ENCODE results near the gene NTF3. TPM values are rescaled to one million over a fixed set of nuclear protein-coding genes. Genes with fewer than 3 reads are reported as not detected.
A peak's percentile ranks its signal among the peaks of the same experiment; 100 is the strongest.

Gene NTF3
- total and polyA plus RNA-seq, 12 donors = 0.20 to 2.2 (median 0.79) TPM; not detected in 1

DNA sequence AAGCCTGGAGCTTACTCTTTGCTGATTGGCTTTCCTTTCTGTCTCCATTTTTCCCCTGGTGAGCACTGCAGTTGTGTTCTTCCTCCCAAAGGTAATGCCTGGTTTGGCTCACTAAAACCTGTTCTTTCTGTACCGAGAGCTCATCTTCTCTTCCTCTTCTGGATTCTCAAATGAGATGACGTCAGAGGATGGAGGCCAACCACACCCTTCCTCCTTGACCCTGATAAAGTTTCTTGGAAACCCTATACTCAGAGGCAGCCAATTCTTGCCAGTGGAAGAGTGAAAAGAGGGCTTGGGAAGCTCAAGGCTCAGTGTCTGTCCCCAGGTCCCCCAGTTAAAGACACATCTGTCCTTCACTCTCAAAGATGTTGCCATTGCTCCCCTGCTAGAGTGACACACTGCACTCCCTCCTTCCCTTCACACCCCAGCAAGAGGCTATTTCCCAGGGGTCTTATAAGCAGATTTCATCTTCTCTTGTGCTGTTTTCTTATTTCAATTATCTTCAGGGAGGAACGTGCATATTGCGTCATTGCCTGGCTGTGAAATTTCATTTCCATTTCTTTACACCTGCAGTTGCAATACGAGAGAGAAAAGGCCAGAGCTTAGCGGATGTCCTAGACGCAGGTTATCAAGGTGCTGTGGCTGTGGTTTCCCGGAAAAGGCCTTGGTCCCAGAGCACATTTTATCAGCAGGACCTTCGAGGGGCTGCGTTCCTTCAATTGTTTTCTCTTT lies 27.3 kb downstream of the NTF3 start:
- TF ChIP-seq, protein P1, sequence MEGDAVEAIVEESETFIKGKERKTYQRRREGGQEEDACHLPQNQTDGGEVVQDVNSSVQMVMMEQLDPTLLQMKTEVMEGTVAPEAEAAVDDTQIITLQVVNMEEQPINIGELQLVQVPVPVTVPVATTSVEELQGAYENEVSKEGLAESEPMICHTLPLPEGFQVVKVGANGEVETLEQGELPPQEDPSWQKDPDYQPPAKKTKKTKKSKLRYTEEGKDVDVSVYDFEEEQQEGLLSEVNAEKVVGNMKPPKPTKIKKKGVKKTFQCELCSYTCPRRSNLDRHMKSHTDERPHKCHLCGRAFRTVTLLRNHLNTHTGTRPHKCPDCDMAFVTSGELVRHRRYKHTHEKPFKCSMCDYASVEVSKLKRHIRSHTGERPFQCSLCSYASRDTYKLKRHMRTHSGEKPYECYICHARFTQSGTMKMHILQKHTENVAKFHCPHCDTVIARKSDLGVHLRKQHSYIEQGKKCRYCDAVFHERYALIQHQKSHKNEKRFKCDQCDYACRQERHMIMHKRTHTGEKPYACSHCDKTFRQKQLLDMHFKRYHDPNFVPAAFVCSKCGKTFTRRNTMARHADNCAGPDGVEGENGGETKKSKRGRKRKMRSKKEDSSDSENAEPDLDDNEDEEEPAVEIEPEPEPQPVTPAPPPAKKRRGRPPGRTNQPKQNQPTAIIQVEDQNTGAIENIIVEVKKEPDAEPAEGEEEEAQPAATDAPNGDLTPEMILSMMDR (IDR thresholded peaks at IDR 0.05) = no peak
- H3K9me3 ChIP-seq = no peaks in the 10 kb centered on the region
- H3K27ac ChIP-seq = no peak overlapping the region
- no peak overlapping the region for H3K4me3 ChIP-seq
- H3K36me3 ChIP-seq = no peaks in the 10 kb centered on the region
- DNase-seq (no peak), ATAC-seq (peak in 3 of 8 donors; percentile 30 to 51 (median 33))
- intact Hi-C loops (cut with DNase I) = loop anchor here in 1 of 10 donors (5.0 kb wide), 1 partner anchor 48 kb away; no protein-coding TSS in a partner anchor
- peaks cover 0 to 12% (median 0%) of the 10 kb centered on the region in 7 donors for H3K27me3 ChIP-seq
- 70 to 75% methylated on average over 10 of the region's 10 CpGs for WGBS, 2 donors
- peaks cover 3 to 31% (median 13%) of the 10 kb centered on the region in 9 donors for H3K4me1 ChIP-seq

DNA sequence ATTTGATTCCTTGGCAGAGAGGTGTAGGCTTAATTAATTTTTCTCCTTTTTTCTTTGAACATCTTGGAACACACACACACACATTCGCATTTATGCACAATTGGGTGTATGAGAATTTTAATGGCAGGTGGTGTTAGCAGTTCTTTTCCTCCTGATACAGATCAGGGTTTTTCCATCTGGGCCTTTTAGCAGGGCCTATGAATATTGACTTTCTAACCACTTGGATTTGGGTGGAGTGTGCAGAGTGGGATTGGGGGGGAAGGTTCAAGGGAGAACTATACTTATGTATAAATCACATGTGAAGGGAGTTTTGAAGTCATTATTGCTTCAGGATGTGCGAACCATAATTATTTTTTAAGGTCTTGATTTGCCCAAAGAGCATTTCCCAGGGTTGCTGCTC lies 28.9 kb downstream of the NTF3 start:
- intact Hi-C loops (cut with DNase I) = no loop called here
- peaks cover 0 to 12% (median 0%) of the 10 kb centered on the region in 7 donors for H3K27me3 ChIP-seq
- H3K4me3 ChIP-seq = no peak overlapping the region
- H3K36me3 ChIP-seq = no peaks in the 10 kb centered on the region
- peaks cover 3 to 31% (median 13%) of the 10 kb centered on the region in 9 donors for H3K4me1 ChIP-seq
- H3K27ac ChIP-seq = no peak overlapping the region
- TF ChIP-seq, protein P1 (IDR thresholded peaks at IDR 0.05) = no peak
- ATAC-seq (no peak), DNase-seq (no peak)
- H3K9me3 ChIP-seq = no peaks in the 10 kb centered on the region
- 92 to 98% methylated on average over 2 of the region's 2 CpGs for WGBS, 2 donors

DNA sequence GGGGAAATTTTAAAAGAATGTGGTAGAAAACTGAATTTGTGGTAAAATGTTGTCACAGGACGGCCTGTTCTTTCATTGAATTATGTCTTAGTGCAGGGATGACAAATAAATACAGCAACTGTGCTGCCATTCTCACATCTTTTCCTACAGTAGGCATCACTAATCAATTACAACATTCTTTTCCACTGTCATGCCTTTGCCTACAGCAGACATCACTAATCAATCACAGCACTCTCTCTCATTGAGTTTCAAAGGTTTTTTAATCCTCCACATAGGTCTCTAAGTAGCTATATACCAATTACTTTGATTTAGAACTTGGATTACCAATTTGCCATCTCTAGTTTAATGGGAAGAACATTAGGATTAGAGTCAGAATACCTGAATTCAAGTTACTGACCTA lies 30.1 kb downstream of the NTF3 start:
- ATAC-seq (no peak), DNase-seq (no peak)
- Histone ChIP-seq H3K4me3 (no peak overlapping the region), H3K27me3 (peaks cover 0 to 9% (median 0%) of the 10 kb centered on the region in 7 donors), H3K36me3 (no peaks in the 10 kb centered on the region), H3K27ac (no peak overlapping the region), H3K9me3 (no peaks in the 10 kb centered on the region), H3K4me1 (peaks cover 3 to 29% (median 9%) of the 10 kb centered on the region in 9 donors)
- 92% methylated on average over 1 of the region's 1 CpG for WGBS, 2 donors
- TF ChIP-seq, protein P1 (IDR thresholded peaks at IDR 0.05) = no peak
- intact Hi-C loops (cut with DNase I) = no loop called here

DNA sequence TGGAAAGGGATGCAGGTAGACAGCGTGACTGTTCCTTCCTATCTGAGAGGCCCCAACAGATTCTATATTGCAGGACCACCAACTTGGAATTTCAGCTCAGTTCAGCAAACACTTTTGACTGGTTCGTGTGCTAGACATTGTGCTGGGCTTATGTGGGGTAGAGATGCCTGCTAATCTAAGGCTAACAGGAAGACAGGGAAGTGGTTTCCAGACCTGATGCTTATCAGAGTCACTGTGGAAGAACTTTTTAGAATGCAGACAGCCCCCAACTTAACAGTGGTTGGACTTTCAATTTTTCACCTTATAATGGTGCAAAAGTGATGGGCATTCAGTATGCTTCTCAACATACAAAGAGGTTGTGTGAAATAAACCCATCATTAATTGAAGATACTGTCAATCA lies 32.2 kb downstream of the NTF3 start:
- ATAC-seq (no peak), DNase-seq (no peak)
- Histone ChIP-seq H3K9me3 (no peaks in the 10 kb centered on the region), H3K36me3 (no peaks in the 10 kb centered on the region), H3K4me1 (peaks cover 0 to 16% (median 4%) of the 10 kb centered on the region in 9 donors), H3K27ac (no peak overlapping the region), H3K27me3 (peaks cover 0 to 9% (median 0%) of the 10 kb centered on the region in 7 donors), H3K4me3 (no peak overlapping the region)
- intact Hi-C loops (cut with DNase I) = no loop called here
- TF ChIP-seq, protein P1 (IDR thresholded peaks at IDR 0.05) = no peak
- WGBS, 2 donors = 61 to 71% methylated on average over 2 of the region's 2 CpGs

Measured in heart right ventricle (tissue), 16 donors.